Measurements from ENCODE around the gene MEAF6. TPM values are rescaled to one million over a fixed set of nuclear protein-coding genes. Genes with fewer than 3 reads are reported as not detected.

The MEAF6 gene
- total and polyA plus RNA-seq, 2 experiments from 2014 or later: 60.1 to 64.5 TPM

DNA sequence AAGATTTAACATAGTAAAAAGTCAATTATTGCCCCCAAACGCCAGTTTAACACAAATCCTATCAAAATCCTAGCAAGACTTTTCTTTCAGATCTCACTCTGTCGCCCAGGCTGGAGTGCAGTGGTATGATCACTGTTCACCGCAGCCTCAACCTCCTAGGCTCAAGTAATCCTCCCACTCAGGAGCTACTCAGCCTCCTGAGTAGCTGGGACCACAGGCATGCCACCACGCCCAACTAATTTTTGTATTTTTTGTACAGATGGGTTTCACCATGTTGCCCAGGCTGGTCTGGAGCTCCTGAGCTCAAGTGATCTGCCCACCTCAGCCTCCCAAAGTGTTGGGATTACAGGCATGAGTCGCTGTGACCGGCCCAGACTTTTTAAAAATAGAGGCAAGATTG, 34.8 kb upstream of the MEAF6 start:
- ATAC-seq (no peak), DNase-seq (ENCODE audit: low spot score) (no peak)
- peaks cover 10% of the 10 kb centered on the region for H3K4me1 Mint-ChIP-seq
- no peak overlapping the region for H2AFZ ChIP-seq
- no peak overlapping the region for H3K4me2 ChIP-seq
- no peak overlapping the region for H3K27ac ChIP-seq (ENCODE audit: low read depth)
- H3K9me2 ChIP-seq (ENCODE audit: insufficient read depth): no peaks in the 10 kb centered on the region
- H4K20me1 ChIP-seq (replicated peaks; ENCODE audit: insufficient read depth): peaks cover 23% of the 10 kb centered on the region
- H3K9me3 Mint-ChIP-seq: peaks cover 3% of the 10 kb centered on the region; the same call in 1 of the 3 replicates
- no peaks in the 10 kb centered on the region for H3F3A ChIP-seq (replicated peaks; ENCODE audit: low read depth)
- no peak overlapping the region for H3K4me3 Mint-ChIP-seq
- peaks cover 6% of the 10 kb centered on the region; the same call in 1 of the 2 replicates for H3K4me1 ChIP-seq (ENCODE audit: insufficient read depth)
- peaks cover 13% of the 10 kb centered on the region for H3K36me3 ChIP-seq (ENCODE audit: insufficient read depth)
- H3K27ac Mint-ChIP-seq: no peak overlapping the region
- no peak overlapping the region for H3K4me3 ChIP-seq
- TF ChIP-seq, protein P1, sequence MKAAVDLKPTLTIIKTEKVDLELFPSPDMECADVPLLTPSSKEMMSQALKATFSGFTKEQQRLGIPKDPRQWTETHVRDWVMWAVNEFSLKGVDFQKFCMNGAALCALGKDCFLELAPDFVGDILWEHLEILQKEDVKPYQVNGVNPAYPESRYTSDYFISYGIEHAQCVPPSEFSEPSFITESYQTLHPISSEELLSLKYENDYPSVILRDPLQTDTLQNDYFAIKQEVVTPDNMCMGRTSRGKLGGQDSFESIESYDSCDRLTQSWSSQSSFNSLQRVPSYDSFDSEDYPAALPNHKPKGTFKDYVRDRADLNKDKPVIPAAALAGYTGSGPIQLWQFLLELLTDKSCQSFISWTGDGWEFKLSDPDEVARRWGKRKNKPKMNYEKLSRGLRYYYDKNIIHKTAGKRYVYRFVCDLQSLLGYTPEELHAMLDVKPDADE (IDR thresholded peaks at IDR 0.05): no peak
- TF ChIP-seq POLR2AphosphoS5 (IDR thresholded peaks at IDR 0.05; ENCODE audit: low read depth): no peak
- no peak for TF ChIP-seq STAT1 (IDR thresholded peaks at IDR 0.05; ENCODE audit: unreplicated experiment)
- TF ChIP-seq ZNF114 (CRISPR knock-in tag; IDR thresholded peaks at IDR 0.05): no peak
- TF ChIP-seq CREB1 (CRISPR knock-in tag; IDR thresholded peaks at IDR 0.05; ENCODE audit: low read depth): no peak
- TF ChIP-seq CTCF (conservative IDR thresholded peaks at IDR 0.05; ENCODE audit: low read depth in 2 of 2): no peak
- TF ChIP-seq EZH2 (IDR thresholded peaks at IDR 0.05; ENCODE audit: low read depth, unreplicated experiment): no peak
- TF ChIP-seq, protein P2, sequence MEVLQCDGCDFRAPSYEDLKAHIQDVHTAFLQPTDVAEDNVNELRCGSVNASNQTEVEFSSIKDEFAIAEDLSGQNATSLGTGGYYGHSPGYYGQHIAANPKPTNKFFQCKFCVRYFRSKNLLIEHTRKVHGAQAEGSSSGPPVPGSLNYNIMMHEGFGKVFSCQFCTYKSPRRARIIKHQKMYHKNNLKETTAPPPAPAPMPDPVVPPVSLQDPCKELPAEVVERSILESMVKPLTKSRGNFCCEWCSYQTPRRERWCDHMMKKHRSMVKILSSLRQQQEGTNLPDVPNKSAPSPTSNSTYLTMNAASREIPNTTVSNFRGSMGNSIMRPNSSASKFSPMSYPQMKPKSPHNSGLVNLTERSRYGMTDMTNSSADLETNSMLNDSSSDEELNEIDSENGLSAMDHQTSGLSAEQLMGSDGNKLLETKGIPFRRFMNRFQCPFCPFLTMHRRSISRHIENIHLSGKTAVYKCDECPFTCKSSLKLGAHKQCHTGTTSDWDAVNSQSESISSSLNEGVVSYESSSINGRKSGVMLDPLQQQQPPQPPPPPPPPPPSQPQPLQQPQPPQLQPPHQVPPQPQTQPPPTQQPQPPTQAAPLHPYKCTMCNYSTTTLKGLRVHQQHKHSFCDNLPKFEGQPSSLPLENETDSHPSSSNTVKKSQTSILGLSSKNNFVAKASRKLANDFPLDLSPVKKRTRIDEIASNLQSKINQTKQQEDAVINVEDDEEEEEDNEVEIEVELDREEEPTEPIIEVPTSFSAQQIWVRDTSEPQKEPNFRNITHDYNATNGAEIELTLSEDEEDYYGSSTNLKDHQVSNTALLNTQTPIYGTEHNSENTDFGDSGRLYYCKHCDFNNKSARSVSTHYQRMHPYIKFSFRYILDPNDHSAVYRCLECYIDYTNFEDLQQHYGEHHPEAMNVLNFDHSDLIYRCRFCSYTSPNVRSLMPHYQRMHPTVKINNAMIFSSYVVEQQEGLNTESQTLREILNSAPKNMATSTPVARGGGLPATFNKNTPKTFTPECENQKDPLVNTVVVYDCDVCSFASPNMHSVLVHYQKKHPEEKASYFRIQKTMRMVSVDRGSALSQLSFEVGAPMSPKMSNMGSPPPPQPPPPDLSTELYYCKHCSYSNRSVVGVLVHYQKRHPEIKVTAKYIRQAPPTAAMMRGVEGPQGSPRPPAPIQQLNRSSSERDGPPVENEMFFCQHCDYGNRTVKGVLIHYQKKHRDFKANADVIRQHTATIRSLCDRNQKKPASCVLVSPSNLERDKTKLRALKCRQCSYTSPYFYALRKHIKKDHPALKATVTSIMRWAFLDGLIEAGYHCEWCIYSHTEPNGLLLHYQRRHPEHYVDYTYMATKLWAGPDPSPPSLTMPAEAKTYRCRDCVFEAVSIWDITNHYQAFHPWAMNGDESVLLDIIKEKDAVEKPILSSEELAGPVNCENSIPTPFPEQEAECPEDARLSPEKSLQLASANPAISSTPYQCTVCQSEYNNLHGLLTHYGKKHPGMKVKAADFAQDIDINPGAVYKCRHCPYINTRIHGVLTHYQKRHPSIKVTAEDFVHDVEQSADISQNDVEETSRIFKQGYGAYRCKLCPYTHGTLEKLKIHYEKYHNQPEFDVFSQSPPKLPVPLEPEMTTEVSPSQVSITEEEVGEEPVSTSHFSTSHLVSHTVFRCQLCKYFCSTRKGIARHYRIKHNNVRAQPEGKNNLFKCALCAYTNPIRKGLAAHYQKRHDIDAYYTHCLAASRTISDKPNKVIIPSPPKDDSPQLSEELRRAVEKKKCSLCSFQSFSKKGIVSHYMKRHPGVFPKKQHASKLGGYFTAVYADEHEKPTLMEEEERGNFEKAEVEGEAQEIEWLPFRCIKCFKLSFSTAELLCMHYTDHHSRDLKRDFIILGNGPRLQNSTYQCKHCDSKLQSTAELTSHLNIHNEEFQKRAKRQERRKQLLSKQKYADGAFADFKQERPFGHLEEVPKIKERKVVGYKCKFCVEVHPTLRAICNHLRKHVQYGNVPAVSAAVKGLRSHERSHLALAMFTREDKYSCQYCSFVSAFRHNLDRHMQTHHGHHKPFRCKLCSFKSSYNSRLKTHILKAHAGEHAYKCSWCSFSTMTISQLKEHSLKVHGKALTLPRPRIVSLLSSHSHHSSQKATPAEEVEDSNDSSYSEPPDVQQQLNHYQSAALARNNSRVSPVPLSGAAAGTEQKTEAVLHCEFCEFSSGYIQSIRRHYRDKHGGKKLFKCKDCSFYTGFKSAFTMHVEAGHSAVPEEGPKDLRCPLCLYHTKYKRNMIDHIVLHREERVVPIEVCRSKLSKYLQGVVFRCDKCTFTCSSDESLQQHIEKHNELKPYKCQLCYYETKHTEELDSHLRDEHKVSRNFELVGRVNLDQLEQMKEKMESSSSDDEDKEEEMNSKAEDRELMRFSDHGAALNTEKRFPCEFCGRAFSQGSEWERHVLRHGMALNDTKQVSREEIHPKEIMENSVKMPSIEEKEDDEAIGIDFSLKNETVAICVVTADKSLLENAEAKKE (CRISPR knock-in tag; IDR thresholded peaks at IDR 0.05): no peak
- no peak for TF ChIP-seq NANOG (IDR thresholded peaks at IDR 0.05; ENCODE audit: borderline replicate concordance)
- TF ChIP-seq, protein P3, sequence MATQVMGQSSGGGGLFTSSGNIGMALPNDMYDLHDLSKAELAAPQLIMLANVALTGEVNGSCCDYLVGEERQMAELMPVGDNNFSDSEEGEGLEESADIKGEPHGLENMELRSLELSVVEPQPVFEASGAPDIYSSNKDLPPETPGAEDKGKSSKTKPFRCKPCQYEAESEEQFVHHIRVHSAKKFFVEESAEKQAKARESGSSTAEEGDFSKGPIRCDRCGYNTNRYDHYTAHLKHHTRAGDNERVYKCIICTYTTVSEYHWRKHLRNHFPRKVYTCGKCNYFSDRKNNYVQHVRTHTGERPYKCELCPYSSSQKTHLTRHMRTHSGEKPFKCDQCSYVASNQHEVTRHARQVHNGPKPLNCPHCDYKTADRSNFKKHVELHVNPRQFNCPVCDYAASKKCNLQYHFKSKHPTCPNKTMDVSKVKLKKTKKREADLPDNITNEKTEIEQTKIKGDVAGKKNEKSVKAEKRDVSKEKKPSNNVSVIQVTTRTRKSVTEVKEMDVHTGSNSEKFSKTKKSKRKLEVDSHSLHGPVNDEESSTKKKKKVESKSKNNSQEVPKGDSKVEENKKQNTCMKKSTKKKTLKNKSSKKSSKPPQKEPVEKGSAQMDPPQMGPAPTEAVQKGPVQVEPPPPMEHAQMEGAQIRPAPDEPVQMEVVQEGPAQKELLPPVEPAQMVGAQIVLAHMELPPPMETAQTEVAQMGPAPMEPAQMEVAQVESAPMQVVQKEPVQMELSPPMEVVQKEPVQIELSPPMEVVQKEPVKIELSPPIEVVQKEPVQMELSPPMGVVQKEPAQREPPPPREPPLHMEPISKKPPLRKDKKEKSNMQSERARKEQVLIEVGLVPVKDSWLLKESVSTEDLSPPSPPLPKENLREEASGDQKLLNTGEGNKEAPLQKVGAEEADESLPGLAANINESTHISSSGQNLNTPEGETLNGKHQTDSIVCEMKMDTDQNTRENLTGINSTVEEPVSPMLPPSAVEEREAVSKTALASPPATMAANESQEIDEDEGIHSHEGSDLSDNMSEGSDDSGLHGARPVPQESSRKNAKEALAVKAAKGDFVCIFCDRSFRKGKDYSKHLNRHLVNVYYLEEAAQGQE (IDR thresholded peaks at IDR 0.05; ENCODE audit: unreplicated experiment): no peak
- no peak for TF ChIP-seq EZH2phosphoT487 (IDR thresholded peaks at IDR 0.05; ENCODE audit: unreplicated experiment)
- no peak for TF ChIP-seq ZNF331 (CRISPR knock-in tag; IDR thresholded peaks at IDR 0.05; ENCODE audit: low read depth)
- no peak for TF ChIP-seq JUNB (IDR thresholded peaks at IDR 0.05; ENCODE audit: unreplicated experiment)
- no peaks in the 10 kb centered on the region for H3K27me3 ChIP-seq (ENCODE audit: insufficient read depth)
- peaks cover 5% of the 10 kb centered on the region for H3K27me3 Mint-ChIP-seq (ENCODE audit: insufficient read depth, low read depth, poor library complexity)
- H3K79me2 ChIP-seq (replicated peaks; ENCODE audit: insufficient read depth): peaks cover 46% of the 10 kb centered on the region
- peaks cover 52% of the 10 kb centered on the region for H3K36me3 Mint-ChIP-seq (ENCODE audit: low read depth)
